Cardiac septum (tissue), 1 donor: ENCODE data around the gene POFUT2. TPM values are rescaled to one million over a fixed set of nuclear protein-coding genes. Genes with fewer than 3 reads are reported as not detected.

Source experiments
- DNase-seq: peaks from one replicate; pipeline ENCODE4 v3.0.0-alpha.2; 2020; ENCODE audit warnings: low spot score
- intact Hi-C: fragments of 100-400 bp; cut with DNase I; formaldehyde crosslinking; loops from one replicate; pipeline ENCODE4 v1.14.0; 2022
- total RNA-seq: library from RNA; stranded (reverse); fragmentation: NEBNext Ultra II Directional; extraction: Animal tissue kit (Norgen Biotek cat#: 25700); gene quantifications from one replicate; pipeline ENCODE4 v1.2.1, GENCODE V29; 2021
- donor health status: DM: no; HTN: no; CAD: no.

POFUT2 gene
- total RNA-seq, 1 donor from 2014 or later = 20.1 TPM

DNA sequence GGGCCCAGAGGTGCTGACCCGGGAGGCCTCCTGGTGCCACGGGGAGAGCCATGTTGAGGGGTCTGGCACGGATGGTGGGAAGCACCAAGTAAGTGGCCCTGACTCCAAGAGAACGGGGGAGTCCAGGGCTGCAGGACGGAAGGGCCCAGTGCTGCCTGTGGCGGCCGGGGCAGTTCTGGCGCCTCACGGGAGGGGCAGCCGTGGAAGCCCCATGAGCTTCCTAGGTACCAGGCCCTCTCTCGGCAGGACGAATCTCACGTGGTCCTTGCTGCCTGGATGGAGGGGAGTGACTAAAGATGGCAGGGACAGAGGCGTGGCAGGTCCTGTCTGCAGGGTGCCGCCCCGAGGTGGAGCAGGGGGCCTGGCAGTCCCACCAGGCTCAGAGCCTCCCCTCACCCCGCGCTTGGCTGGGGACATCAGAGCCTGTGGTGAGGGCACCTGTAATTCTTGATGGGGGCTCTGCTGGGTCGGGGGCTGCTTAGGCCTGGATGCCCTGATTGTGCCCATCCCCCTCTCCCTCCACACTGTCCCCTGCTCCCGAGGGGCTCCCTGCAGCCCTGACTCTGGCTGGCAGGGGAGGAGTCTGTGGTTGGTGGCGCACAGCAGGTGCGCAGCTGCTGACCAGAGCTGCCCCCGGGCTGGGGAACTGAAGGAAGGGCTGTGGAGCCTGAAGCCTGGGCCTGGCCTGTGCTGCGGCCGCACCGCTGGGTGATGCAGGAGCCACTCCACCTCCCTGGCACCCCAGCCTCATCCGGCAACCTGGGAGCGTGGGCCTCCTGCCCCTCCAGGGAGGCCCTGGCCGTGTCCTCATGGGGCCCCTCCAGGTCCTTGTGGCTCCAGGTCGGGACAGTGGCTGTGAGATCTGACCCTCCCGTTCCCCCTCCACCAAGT, 31.4 kb downstream of the POFUT2 start:
- no peak for DNase-seq
- intact Hi-C loops = no loop called here

DNA sequence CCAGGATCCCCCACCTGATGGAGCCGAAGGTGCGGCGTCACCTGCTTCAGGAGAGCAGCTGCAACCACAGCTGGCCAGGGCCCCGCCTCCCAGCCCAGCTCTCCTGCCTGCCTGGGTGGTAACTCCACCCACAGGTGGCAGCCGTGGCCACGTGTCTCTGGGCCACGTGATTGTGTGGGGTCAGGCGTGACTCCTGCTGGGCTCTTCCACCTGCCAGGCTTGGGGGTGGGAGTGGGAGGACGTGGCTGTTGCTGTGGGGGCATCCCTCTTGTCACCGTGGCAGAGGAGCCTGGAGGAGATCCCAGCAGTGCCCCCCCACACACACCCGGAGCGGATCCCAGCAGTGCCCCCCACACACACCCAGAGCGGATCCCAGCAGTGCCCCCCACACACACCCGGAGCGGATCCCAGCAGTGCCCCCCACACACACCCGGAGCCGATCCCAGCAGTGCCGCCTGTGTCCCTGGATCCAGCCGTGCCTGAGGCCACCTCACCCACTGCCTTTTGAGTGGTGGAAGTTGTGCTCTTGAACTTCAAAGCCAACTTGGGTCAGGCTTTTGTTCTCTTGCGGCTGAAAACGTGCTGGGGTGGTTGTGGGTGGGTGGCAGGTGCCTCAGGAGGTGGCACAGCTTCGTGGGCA, 32.2 kb downstream of the POFUT2 start:
- no peak for DNase-seq
- intact Hi-C loops = no loop called here

GRCh38 chr21:45254460-45254930, 33.2 kb downstream of the POFUT2 start:
- DNase-seq = no peak
- intact Hi-C loops = no loop called here

DNA sequence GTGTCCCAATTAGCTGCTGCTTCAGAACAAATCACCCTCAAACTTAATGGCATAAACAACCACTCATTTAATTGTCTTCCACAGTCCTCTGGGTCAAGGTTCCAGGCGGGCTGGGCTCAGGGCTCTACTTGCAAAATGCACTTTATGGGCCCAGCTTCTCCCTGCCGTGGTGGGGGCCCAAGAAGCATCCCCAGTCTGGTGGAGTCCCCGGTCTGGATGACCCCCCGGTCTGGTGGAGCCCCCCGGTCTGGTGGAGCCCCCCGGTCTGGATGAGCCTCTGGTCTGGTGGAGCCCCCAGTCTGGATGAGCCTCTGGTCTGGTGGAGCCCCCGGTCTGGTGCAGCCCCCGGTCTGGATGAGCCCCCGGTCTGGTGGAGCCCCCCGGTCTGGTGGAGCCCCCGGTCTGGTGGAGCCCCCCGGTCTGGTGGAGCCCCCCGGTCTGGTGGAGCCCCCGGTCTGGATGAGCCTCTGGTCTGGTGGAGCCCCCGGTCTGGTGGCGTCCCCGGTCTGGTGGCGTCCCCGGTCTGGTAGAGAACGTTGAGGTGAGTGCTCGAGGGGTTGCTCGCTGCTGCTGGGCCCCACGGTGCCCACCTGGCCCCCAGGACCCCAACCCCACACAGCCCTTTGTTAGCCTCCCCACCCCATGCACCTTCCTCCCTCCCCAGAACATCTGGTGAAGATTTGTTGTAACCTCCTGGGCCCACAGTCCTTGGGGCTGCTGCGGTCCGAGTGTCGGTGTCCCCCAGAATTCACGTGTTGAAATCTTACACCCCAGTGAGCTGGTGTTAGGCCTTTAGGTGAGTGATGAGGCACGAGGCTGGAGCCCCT, 33.8 kb downstream of the POFUT2 start:
- intact Hi-C loops = no loop called here
- no peak for DNase-seq

DNA sequence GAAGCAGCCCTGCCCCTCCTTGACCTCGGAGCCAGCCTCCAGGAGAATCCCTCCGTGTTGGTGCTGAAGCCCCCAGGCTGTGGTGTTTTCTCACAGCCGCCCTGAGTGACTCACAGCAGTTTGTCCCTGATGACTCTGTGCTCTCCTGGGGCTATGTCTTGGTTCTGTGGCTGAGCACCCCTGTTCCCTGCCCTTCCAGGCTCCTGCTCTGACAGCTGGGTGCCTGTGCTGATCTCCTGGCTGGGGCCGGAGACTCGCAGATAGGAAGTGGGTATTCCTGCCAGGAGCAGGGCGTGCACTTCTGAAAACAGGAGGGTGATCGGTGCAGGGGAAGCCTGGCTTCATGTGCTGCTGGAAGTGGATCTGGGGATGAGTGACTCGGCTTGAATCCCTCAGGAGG, 34.5 kb downstream of the POFUT2 start:
- intact Hi-C loops = no loop called here
- DNase-seq = no peak

DNA sequence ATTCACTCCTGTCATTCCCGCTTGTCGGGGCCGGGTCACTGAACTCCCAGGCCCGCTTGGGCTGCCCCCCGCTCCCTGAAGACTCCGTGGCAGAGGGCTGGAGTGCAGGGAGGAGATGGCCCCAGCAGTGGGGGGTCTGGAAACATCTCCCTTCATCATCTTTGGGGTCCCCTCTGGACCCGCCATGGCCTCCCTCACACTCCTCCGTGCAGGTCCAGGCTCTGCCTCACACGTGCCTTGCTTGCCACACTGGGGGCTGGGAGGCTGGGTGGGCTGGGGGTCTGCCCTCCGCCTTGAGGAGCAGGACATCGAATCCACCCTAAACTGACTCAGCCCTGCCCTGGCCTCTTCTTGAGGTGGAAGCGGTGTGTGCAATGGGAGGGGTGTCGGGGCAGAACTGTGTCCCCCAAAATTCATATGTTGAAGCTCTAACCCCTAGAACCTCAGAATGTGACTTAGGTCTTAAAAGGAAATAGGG, 35.2 kb downstream of the POFUT2 start:
- DNase-seq = no peak
- intact Hi-C loops = no loop called here

DNA sequence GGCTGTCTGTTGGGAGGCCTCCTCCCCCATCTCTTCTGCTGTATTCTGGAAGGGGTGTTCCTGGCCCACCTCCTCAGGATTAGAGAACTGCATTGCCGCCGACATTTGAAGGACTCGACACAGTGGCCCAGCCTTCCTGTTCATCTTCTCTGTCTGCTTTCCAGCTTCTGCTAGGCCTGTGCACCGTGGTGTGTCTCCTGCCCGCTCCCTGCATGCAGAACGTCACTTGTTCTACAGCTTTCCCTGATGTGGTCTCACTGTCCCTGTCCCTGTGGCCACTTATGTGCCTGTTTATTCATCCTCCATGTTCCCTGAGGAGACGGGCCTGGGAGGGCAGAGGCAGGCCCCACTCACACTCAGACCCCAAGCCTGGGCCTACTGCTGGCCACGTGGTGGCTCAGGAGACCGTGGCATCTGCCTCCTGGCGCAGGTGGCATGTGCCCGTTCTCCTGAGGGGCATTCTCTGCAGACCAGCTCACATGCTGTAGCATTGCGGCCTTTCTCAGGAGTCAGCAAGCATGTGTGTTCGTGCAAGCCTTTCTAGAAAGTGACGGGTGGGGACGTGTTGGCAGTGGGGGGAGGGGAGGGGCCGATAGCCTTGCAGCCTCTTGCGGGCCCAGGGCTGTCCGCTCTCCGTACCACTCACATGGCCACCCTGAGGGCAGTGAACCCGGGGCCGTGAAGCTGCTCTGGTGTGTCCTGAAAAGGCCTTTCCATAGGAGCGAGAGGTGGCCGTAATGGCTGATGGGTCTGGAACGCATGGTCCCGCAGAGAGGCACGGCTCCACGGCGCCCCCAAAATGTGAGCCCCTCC, 35.9 kb downstream of the POFUT2 start:
- intact Hi-C loops = no loop called here
- DNase-seq = no peak

DNA sequence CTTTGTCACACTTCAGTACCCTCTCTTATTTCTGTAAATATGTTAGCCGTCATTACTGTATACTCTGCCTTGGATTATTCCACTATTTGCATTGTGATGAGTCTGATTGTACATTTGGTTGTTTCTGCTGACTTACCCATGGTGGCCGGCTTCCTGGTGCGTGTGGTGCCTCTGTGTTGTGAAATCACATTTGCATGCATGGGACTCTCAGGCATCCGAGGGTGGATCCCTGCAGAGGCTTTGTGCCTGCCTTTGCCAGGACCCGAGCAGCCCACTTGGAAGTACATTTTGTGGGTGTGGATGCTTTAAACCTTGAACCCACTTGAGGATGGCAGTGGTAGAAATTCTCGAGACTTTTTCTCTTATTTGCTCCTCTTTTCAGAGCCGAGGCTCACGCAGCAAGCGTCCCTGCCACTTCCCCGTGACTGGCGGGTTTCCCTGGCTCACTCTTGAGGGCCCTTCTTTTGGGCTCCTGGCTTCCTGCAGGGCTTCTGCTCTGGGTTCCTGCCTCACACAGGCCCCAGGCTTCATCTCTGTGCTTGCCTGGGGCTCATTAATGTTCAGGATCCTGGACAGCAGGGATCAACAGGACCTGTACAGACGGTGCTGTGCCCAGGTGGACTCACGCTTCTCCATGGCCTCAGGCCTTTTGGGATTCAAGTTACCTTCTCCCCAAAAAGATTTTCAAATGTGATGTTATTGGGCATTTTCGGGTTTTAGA, 36.6 kb downstream of the POFUT2 start:
- no peak for DNase-seq
- intact Hi-C loops = no loop called here

DNA sequence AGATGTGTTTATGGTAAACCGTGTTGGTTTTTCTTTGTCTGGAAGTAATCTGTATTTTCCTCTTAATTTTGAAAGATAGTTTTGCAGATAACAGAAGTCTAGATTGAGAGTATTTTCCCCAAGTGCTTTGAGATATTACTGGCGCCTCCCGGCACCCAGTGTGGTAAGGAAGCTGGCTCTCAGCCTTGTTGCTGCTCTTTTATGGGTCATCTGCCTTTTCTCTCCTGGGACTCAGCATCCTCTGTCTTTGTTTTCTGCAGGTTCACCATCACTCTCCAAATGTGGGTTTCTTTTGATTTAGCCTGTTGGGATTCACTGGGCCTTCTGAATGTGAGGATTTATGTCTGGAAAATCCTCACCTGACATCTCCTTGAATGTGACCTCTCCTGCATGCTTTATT, 37.4 kb downstream of the POFUT2 start:
- no peak for DNase-seq
- intact Hi-C loops = no loop called here

DNA sequence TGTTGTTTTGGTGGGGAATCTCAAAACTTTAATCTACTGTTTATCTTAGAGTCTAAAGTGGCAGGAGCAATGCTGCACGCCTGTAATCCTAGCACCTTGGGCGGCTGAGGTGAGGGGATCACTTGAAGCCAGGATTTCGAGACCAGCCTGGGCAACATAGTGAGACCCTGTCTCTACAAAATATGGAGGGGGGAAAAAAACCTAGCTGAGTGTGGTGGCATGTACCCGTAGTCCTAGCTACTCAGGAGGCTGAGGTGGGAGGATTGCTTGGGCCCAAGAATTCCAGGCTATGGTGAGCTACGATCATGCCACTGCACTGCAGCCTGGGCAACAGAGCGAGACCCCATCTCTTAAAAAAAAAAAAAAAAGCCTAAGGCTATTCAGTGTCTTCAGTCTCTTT, 38.1 kb downstream of the POFUT2 start:
- intact Hi-C loops = no loop called here
- no peak for DNase-seq

- no peak for DNase-seq
- intact Hi-C loops = no loop called here
Measured at GRCh38 chr21:45248893-45249381, 38.8 kb downstream of the POFUT2 start.

DNA sequence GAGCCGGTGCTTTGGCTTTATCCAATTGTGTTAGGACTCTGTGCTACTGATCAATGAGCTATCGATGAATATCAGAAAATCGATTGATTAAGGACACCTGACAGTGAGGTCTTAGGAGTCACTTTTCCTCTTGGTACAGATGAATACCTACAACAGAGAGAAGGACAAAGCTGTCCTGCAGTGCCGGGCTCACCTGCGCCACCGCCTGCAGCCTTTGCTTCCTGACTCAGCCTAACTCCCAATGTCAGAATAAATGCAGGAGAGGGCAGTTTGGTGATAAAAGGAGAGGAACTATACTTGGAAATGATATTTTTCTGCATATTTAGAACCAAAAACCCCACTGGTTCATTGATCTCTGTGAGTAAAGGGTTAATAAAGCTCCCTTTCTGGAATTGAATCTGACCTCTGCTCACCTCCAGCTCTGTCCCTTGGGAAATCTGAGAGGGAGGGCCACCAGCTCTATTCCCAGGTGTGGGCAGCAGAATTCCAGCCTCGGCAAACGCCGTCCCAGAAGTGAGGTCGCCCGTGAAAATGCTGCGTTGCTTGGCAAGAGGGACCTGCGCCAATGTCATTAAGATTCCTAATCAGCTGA, 39.3 kb downstream of the POFUT2 start:
- intact Hi-C loops = no loop called here
- no peak for DNase-seq

DNA sequence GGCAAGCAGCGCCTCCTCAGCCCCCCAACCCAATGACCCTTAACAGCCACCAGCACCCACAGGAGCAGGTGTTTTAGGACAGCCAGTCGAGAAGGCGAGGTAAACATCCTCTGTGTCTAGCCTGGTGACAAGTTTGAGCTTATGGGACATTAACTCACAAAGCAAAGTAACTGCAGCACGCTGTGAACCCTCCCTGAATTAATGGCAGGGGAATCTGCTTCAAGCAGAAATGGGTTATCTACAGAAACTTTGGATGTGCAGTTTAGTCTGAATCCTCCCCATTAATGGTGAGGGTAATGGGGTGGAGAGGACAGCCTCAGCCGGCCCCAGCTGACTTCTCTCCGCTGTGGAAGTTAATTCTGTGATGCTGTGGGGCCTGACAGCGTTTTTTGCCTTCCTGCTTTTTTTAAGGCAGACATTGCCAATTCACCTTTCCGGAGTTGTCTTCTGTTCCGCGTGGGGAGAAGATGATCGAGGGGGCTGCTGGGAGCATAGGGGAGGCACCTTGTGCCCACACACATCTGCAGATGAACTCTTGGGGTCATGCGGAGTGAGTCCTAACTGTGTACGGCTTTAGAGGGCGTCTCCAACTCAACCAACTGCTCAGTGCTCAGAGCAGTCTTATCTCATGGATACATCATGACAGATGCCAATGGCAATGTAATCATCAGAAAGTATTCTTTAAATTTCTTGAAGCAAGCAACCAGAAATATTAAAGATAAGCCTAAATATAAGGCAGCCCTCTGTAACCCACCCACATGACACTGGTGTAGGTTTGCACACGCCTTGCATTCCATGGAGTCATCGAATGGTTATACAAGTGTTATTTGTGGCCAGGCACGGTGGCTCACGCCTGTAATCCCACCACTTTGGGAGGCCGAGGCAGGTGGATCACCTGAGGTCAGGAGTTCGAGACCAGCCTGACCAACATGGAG, 41.0 kb downstream of the POFUT2 start:
- intact Hi-C loops = no loop called here
- DNase-seq = no peak

GRCh38 chr21:45244799-45245340, 42.8 kb downstream of the POFUT2 start:
- no peak for DNase-seq
- intact Hi-C loops = no loop called here

- intact Hi-C loops = no loop called here
- no peak for DNase-seq
Measured at GRCh38 chr21:45243603-45244002, 44.1 kb downstream of the POFUT2 start.

DNA sequence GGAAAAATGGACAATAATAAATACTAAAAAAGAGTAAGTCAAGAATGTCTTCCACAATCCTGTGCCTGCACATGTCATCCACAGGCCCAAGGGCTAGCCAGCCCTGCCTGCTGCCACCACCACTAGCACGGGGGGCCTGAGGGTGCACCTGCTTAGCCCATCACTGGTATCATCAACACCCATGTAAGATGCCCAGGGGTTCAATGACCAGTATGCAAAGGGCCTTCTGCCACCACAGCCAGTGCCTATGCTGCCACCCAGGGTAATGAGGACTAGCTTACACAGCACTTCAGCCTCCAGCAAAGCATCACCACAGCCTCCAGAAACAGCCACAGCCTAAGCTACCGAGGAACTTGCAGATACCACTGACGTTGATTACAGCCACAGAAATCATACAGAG, 46.3 kb downstream of the POFUT2 start:
- intact Hi-C loops = no loop called here
- DNase-seq = no peak

DNA sequence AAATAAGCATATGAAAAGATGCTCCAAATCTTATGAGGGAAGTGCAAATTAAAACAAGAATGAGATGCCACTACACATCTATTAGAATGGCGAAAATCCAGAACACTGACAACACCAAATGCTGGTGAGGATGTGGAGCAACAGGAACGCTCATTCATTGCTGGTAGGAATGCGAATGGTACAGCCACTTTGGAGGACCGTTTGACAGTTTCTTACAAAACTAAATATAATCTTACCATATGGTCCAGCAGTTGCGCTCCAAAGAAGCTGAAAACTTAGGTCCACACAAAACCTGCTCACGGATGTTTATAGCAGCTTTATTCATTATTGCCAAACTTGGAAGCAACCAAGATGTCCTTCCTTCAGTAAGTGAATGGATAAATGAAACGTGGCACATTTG, 50.3 kb downstream of the POFUT2 start:
- DNase-seq = no peak
- intact Hi-C loops = no loop called here
